HG02938 (cell line): Measurements from ENCODE around the gene TMEM170A.
A peak's percentile ranks its signal among the peaks of the same experiment; 100 is the strongest.
"Not testable (repeated sequence)": the region's sequence is repeated elsewhere in the genome, so short reads cannot be mapped to it uniquely, and the experiment has no call there.

Experiments
- ATAC-seq: cut with Tn5 transposase; IDR thresholded peaks from one replicate; pipeline ENCODE4 v1.9.1; 2021; ENCODE audit warnings: mild to moderate bottlenecking, moderate library complexity; ENCODE audit not compliant: unreplicated experiment

TMEM170A gene

GRCh38 chr16:75464122-75464918 is at the start of gene TMEM170A:
TSS of gene TMEM170A (minus strand) at chr16:75464689. CDS start at chr16:75464600, 89 bp downstream.
- peak; percentile 91 for ATAC-seq

GRCh38 chr16:75506574-75506973 is 42.1 kb upstream of the TMEM170A start:
- ATAC-seq, result no peak

GRCh38 chr16:75506107-75506506 is 41.6 kb upstream of the TMEM170A start:
- no peak for ATAC-seq

GRCh38 chr16:75503801-75504200 is 39.3 kb upstream of the TMEM170A start:
- no peak for ATAC-seq

- no peak for ATAC-seq
Measured at GRCh38 chr16:75502916-75503605, 38.6 kb upstream of the TMEM170A start.

GRCh38 chr16:75501820-75502219 is 37.3 kb upstream of the TMEM170A start:
- ATAC-seq, result not testable (repeated sequence)

- ATAC-seq, result no peak
Measured at GRCh38 chr16:75501359-75501758, 36.9 kb upstream of the TMEM170A start.

- ATAC-seq, result not testable (repeated sequence)
Measured at GRCh38 chr16:75498605-75499322, 34.3 kb upstream of the TMEM170A start.

GRCh38 chr16:75497558-75497957 is 33.1 kb upstream of the TMEM170A start:
- ATAC-seq, result no peak

GRCh38 chr16:75495076-75495674 is 30.7 kb upstream of the TMEM170A start, which contains the start of gene CHST6:
TSS of gene CHST6 (minus strand) at chr16:75495441. CDS start at chr16:75479828, 15,613 bp downstream.
- no peak for ATAC-seq

- ATAC-seq, result no peak
Measured at GRCh38 chr16:75494661-75495075, 30.2 kb upstream of the TMEM170A start.

- ATAC-seq, result no peak
Measured at GRCh38 chr16:75494184-75494583, 29.7 kb upstream of the TMEM170A start.

- ATAC-seq, result no peak
Measured at GRCh38 chr16:75491876-75492275, 27.4 kb upstream of the TMEM170A start.

GRCh38 chr16:75488322-75488721 is 23.8 kb upstream of the TMEM170A start:
- no peak for ATAC-seq

- ATAC-seq, result peak; percentile 52
Measured at GRCh38 chr16:75486676-75487313, 22.3 kb upstream of the TMEM170A start.

GRCh38 chr16:75486014-75486675 is 21.7 kb upstream of the TMEM170A start:
- no peak for ATAC-seq

- ATAC-seq, result no peak
Measured at GRCh38 chr16:75485230-75486013, 20.9 kb upstream of the TMEM170A start.

GRCh38 chr16:75483222-75483621 is 18.7 kb upstream of the TMEM170A start:
- no peak for ATAC-seq
